HG03460 (cell line): ENCODE measurements around the gene TRIM25.
A peak's percentile ranks its signal among the peaks of the same experiment; 100 is the strongest.
"Not testable (repeated sequence)": the region's sequence is repeated elsewhere in the genome, so short reads cannot be mapped to it uniquely, and the experiment has no call there.

ENCODE experiments used
- ATAC-seq: cut with Tn5 transposase; IDR thresholded peaks from one replicate; pipeline ENCODE4 v1.9.1; 2021; ENCODE audit not compliant: unreplicated experiment

The TRIM25 gene

GRCh38 chr17:56913867-56914580 is at the start of gene TRIM25:
Gene TRIM25 (minus strand): TSS chr17:56914049. CDS start chr17:56913988, 61 bp downstream.
- peak; percentile 69 for ATAC-seq

GRCh38 chr17:56960596-56961538 is 47.0 kb upstream of the TRIM25 start, which contains the start of gene COIL:
Gene COIL (minus strand): TSS chr17:56961050. CDS start chr17:56961019, 31 bp downstream.
- peak; percentile 96 for ATAC-seq

GRCh38 chr17:56956992-56957391 is 43.1 kb upstream of the TRIM25 start:
- no peak for ATAC-seq

GRCh38 chr17:56949595-56949994 is 35.7 kb upstream of the TRIM25 start:
- no peak for ATAC-seq

- ATAC-seq: no peak
These were observed 34.6 kb upstream of the TRIM25 start for GRCh38 chr17:56948491-56948890.

- no peak for ATAC-seq
These were observed 33.9 kb upstream of the TRIM25 start for GRCh38 chr17:56947741-56948140.

- ATAC-seq: no peak
These were observed 32.2 kb upstream of the TRIM25 start for GRCh38 chr17:56945938-56946505.

GRCh38 chr17:56943505-56944125 is 29.8 kb upstream of the TRIM25 start:
- ATAC-seq: no peak

GRCh38 chr17:56939869-56940484 is 26.1 kb upstream of the TRIM25 start:
- ATAC-seq: no peak

- ATAC-seq: not testable (repeated sequence)
These were observed 24.4 kb upstream of the TRIM25 start for GRCh38 chr17:56938206-56938605.

GRCh38 chr17:56937687-56938086 is 23.8 kb upstream of the TRIM25 start:
- no peak for ATAC-seq

- ATAC-seq: no peak
These were observed 23.0 kb upstream of the TRIM25 start for GRCh38 chr17:56936697-56937322.

GRCh38 chr17:56935461-56935860 is 21.6 kb upstream of the TRIM25 start:
- ATAC-seq: no peak

GRCh38 chr17:56934280-56934679 is 20.4 kb upstream of the TRIM25 start:
- no peak for ATAC-seq

- no peak for ATAC-seq
These were observed 20.0 kb upstream of the TRIM25 start for GRCh38 chr17:56933868-56934267.

GRCh38 chr17:56933151-56933745 is 19.4 kb upstream of the TRIM25 start:
- ATAC-seq: no peak

GRCh38 chr17:56930739-56931337 is 17.0 kb upstream of the TRIM25 start:
- no peak for ATAC-seq

- no peak for ATAC-seq
These were observed 15.6 kb upstream of the TRIM25 start for GRCh38 chr17:56929362-56929969.

- no peak for ATAC-seq
These were observed 14.7 kb upstream of the TRIM25 start for GRCh38 chr17:56928586-56928985.
